Thymus (tissue), 11 donors: ENCODE results near the gene SMIM1. TPM values are rescaled to one million over a fixed set of nuclear protein-coding genes. Genes with fewer than 3 reads are reported as not detected.

Experiments
- DNase-seq, 9 donors: peaks; one replicate each; pipeline ENCODE4 v3.0.0-alpha.2; 2013; ENCODE audit warnings: low spot score in 9 of 9, low read depth in 6 of 9, missing footprints in 1 of 9
- H3K27ac ChIP-seq, 2 donors: one replicate each; pipeline ENCODE4 v1.5.1; 2013; ENCODE audit warnings: control low read depth in 1 of 2, low read depth in 1 of 2, low read length in 1 of 2, mild to moderate bottlenecking in 1 of 2, moderate library complexity in 1 of 2
- H3K27me3 ChIP-seq, 2 donors: one replicate each; pipeline ENCODE4 v1.5.1; 2013; ENCODE audit warnings: low read length in 1 of 2; ENCODE audit not compliant: control insufficient read depth in 2 of 2, insufficient read depth in 1 of 2
- H3K36me3 ChIP-seq, 2 donors: one replicate each; pipeline ENCODE4 v1.5.1; 2013; ENCODE audit warnings: low read length in 1 of 2, mild to moderate bottlenecking in 1 of 2, moderate library complexity in 1 of 2; ENCODE audit not compliant: control insufficient read depth in 2 of 2, insufficient read depth in 2 of 2
- H3K4me1 ChIP-seq, 2 donors: one replicate each; pipeline ENCODE4 v1.5.1; 2013; ENCODE audit warnings: low read length in 2 of 2; ENCODE audit not compliant: control insufficient read depth in 2 of 2, insufficient read depth in 2 of 2
- H3K4me3 ChIP-seq, 2 donors: one replicate each; pipeline ENCODE4 v1.5.1; 2013; ENCODE audit warnings: low read length in 2 of 2, control low read depth in 1 of 2, mild to moderate bottlenecking in 1 of 2
- H3K9me3 ChIP-seq, 2 donors: one replicate each; pipeline ENCODE4 v1.5.1; 2013; ENCODE audit warnings: low read length in 1 of 2, mild to moderate bottlenecking in 1 of 2; ENCODE audit not compliant: control insufficient read depth in 2 of 2, insufficient read depth in 1 of 2
- WGBS: extraction: QIAGEN DNeasy Blood & Tissue Kit; methylation state at CpG from one replicate; pipeline ENCODE4 v1.1.7; 2013; 5-methylcytosine and 5-hydroxymethylcytosine counted together
- polyA plus RNA-seq: library from polyadenylated mRNA; stranded (reverse); fragments of 200-250 nt; gene quantifications from one replicate; pipeline ENCODE4 v1.2.3, GENCODE V29; 2013
- total RNA-seq: library from RNA; stranded (reverse); fragments of 120-200 nt; gene quantifications from one replicate; pipeline ENCODE4 v1.2.4, GENCODE V29; 2013
- donor health status: healthy.

Gene SMIM1
- total and polyA plus RNA-seq, 2 donors, result 6.9 to 7.0 TPM

- H3K36me3 ChIP-seq, result no peaks in the 10 kb centered on the region
- no peaks in the 10 kb centered on the region for H3K9me3 ChIP-seq
- H3K4me3 ChIP-seq, result peak overlapping the region; percentile 1 to 56
- no peak for DNase-seq
- 75% methylated on average over 32 of the region's 32 CpGs for WGBS
- no peak overlapping the region for H3K27ac ChIP-seq
- H3K27me3 ChIP-seq, result peaks cover 17 to 41% of the 10 kb centered on the region in 2 donors
- H3K4me1 ChIP-seq, result peaks cover 11 to 22% of the 10 kb centered on the region in 2 donors
These were observed 1.2 kb upstream of the SMIM1 start for GRCh38 chr1:3771108-3772026.

DNA sequence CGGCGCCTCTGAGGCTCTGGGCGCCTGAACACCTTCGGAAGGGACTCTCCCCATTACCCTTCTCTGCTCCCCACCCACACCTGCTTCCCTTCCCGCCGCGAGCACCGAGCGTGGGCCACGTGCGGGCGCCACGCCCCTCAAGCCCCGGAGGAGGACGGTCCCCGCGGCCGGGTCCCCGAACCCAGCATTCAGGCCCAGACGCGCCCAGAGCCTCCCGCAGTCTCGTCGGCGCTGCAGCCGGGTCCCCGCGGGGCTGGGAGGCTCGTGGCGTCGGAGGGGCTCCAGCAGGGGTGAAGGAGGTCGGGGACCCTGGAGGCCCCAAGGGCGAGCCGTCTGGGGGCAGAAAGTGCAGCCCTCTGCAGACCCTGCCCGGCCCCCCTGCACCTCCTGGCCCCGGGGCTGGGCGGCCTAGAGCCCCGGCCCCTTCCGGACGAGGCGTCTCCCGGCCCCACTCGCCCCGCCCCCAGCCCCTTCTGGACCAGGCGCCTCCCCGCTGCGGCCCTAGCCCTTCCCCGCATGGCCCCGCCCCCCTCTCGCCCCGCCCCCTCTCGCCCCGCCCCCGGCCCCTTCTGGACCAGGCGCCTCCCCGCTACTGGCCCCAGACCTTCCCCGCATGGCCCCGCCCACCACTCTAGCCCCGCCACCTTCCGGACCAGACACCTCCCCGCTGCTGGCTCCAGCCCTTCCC lies 378 bp upstream of the SMIM1 start:
- H3K27me3 ChIP-seq, result peaks cover 17 to 41% of the 10 kb centered on the region in 2 donors
- H3K9me3 ChIP-seq, result no peaks in the 10 kb centered on the region
- H3K36me3 ChIP-seq, result no peaks in the 10 kb centered on the region
- H3K27ac ChIP-seq, result peak overlapping the region in 1 of 2 donors; percentile 21
- DNase-seq, result peak in 7 of 9 donors; percentile 46 to 76 (median 57)
- peaks cover 11 to 23% of the 10 kb centered on the region in 2 donors for H3K4me1 ChIP-seq
- under 1% methylated on average over 59 of the region's 61 CpGs for WGBS
- peak overlapping the region; percentile 1 to 56 for H3K4me3 ChIP-seq

DNA sequence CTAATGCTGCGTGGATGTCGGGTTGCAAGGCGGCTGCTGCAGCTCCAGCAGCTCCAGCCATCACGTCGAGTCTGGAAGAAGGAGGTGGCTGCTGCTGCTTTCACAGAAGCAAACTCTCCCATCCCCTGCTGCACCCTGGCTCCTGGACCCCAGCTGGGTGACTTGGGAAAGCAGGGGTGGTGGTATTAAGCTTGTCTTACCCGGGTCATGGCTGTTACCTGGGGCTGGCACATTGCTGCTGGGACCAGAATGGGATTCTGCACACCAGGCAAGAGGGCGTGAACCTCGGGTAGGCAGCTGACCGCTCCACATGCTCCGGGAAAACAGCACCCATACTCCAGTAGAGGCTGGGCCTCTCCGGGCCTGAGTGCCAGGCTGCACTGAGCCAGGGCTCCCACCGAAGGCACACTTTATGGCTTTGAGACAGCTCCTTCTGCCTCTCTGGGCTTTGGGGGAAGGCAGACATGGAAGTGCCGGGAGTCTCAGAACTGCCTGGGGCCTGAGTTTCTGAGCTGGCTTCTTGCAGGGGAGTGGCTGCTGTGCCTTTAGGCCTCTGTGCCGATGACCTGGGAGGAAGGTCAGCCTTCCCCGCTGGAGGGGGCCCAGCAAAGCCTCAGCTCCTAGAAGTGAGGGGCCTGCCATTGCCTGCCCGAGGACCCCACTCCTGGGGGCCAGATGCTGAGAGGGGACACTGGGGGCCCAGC lies 1.2 kb downstream of the SMIM1 start:
- Histone ChIP-seq H3K27me3 (peaks cover 17 to 41% of the 10 kb centered on the region in 2 donors), H3K4me3 (no peak overlapping the region), H3K27ac (no peak overlapping the region), H3K36me3 (peaks cover 0 to 2% of the 10 kb centered on the region in 2 donors), H3K4me1 (peaks cover 11 to 23% of the 10 kb centered on the region in 2 donors), H3K9me3 (no peaks in the 10 kb centered on the region)
- no peak for DNase-seq
- 94% methylated on average over 16 of the region's 16 CpGs for WGBS

DNA sequence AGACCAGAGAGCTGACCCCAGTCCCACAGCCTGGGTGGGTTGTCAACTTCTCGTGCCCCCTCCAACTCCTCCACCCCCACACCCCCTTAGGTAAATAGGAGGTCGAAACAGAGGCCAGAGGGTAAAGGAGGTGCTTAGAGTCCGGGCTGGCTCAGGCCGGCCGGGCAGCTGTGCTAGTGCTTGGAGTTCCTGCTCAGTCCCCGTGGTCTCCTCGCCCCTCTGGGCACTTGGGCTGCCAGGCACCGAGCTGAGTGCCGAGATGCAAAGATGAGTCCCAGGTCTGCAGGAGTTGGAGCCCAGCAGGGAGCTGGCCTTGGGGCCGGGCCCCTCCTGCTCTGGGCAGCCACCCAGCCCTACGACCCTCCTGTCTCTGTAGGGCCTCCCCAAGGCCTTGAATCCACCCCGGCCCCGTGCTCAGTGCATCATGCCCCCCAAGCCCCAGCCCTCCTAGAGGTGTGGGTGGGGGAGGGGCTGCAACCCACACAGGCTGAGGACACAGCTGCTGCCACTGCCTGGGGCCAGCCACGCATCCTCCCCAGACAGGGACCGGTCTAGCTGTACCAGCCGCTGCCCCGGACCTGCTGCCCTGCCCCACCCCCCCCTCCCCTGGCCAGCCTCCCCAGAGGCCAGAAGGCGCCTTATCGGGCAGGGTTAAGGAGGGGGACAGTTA lies 1.9 kb downstream of the SMIM1 start:
- H3K4me3 ChIP-seq, result no peak overlapping the region
- WGBS, result 98% methylated on average over 19 of the region's 19 CpGs
- H3K9me3 ChIP-seq, result no peaks in the 10 kb centered on the region
- peaks cover 7 to 9% of the 10 kb centered on the region in 2 donors for H3K36me3 ChIP-seq
- DNase-seq, result no peak
- H3K27me3 ChIP-seq, result peaks cover 17 to 39% of the 10 kb centered on the region in 2 donors
- no peak overlapping the region for H3K27ac ChIP-seq
- peaks cover 11 to 23% of the 10 kb centered on the region in 2 donors for H3K4me1 ChIP-seq

GRCh38 chr1:3774946-3775489 lies 2.5 kb downstream of the SMIM1 start:
- 73% methylated on average over 17 of the region's 17 CpGs for WGBS
- H3K4me1 ChIP-seq, result peaks cover 11 to 23% of the 10 kb centered on the region in 2 donors
- DNase-seq, result no peak
- H3K4me3 ChIP-seq, result no peak overlapping the region
- peaks cover 13 to 15% of the 10 kb centered on the region in 2 donors for H3K36me3 ChIP-seq
- peaks cover 17 to 38% of the 10 kb centered on the region in 2 donors for H3K27me3 ChIP-seq
- no peak overlapping the region for H3K27ac ChIP-seq
- H3K9me3 ChIP-seq, result no peaks in the 10 kb centered on the region

DNA sequence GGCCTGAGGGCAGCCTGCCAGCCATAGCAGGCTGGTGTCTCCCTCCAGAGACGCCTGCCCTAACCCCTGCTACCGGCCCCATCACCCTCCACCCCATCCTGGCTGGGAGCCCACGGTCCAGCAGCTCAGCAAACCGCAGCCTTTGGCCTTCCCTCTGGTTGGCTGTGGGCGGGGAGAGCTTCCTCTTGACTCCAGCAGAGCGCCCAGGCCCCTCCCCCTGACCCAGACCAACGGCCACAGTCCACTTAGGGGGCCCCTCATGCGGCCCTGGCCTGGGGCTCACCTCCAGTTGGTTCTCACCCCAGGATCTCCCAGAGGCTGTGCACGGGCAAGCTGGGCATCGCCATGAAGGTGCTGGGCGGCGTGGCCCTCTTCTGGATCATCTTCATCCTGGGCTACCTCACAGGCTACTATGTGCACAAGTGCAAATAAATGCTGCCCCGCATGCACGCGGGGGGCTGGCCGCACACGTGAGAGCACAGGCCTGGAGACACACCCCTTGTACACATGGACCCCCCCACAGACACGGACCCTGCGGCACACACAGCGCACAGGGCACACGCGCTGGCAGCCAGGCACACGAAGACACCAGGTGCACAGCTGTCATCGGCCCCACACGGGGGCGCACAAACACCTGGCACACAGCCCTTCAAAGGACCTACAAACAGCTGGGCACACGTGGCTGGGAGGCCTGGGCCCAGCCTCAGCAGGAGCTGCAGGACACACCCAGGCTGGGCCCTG lies 3.1 kb downstream of the SMIM1 start:
- Histone ChIP-seq H3K36me3 (peaks cover 16 to 20% of the 10 kb centered on the region in 2 donors), H3K9me3 (no peaks in the 10 kb centered on the region), H3K4me3 (no peak overlapping the region), H3K27me3 (peaks cover 13 to 32% of the 10 kb centered on the region in 2 donors), H3K27ac (no peak overlapping the region), H3K4me1 (peaks cover 11 to 23% of the 10 kb centered on the region in 2 donors)
- 33% methylated on average over 27 of the region's 27 CpGs for WGBS
- DNase-seq, result peak in 5 of 9 donors; percentile 26 to 70 (median 57)

DNA sequence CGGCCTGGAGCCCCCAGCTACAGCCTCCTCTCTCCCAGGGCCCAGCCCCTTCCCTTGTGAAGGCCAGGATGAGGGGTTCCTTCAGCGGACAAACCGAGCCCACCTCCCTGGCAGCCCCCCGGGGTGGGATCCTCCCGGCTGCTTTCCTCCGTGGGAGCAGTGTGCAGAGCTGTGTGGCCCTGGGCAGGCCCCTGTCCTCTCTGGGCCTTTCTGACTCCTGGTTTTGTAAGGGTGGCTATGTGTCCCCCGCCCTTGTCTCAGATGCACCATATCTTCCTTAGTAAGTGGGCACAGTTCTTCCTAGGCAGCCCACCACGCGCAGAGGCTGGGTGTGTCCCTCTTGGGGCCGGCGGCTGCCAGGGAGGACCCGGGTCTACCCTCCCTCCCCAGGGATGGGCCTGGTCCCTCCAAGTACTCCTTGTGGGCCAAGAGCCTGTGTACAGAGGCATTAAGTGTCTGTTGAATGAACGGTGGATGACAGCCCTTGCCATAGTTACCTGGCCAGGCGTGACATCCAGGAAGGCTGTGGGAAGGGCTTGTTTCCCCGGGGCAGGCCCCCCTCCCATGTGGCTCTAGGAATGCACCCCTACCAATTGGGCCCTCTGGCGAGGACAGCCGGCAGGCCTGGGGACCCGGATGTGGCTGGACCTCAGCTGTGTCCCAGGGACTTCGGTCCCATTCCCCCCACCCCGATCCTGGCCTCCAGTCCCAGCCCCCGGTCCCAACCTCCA lies 3.8 kb downstream of the SMIM1 start:
- Histone ChIP-seq H3K4me1 (peaks cover 8 to 20% of the 10 kb centered on the region in 2 donors), H3K9me3 (no peaks in the 10 kb centered on the region), H3K27me3 (peaks cover 9 to 25% of the 10 kb centered on the region in 2 donors), H3K27ac (no peak overlapping the region), H3K36me3 (peaks cover 22 to 28% of the 10 kb centered on the region in 2 donors), H3K4me3 (no peak overlapping the region)
- 92% methylated on average over 21 of the region's 21 CpGs for WGBS
- DNase-seq, result no peak
